ENCODE results near the gene HIVEP2. TPM values are rescaled to one million over a fixed set of nuclear protein-coding genes. Genes with fewer than 3 reads are reported as not detected.

Gene HIVEP2
- total RNA-seq, 1 donor = 28.9 TPM

GRCh38 chr6:142809947-142810346 lies 135.0 kb downstream of the HIVEP2 start:
- TF ChIP-seq CTCF (IDR thresholded peaks at IDR 0.05; ENCODE audit: insufficient read depth, low read depth, low read length) = no peak
- no peak overlapping the region for H3K4me3 ChIP-seq (ENCODE audit: low read depth, low read length)
- DNase-seq (ENCODE audit: low read depth) = no peak

GRCh38 chr6:142808405-142809061 lies 136.4 kb downstream of the HIVEP2 start:
- TF ChIP-seq CTCF (IDR thresholded peaks at IDR 0.05; ENCODE audit: insufficient read depth, low read depth, low read length) = no peak
- DNase-seq (ENCODE audit: low read depth) = no peak
- no peak overlapping the region for H3K4me3 ChIP-seq (ENCODE audit: low read depth, low read length)

GRCh38 chr6:142805042-142805441 lies 139.9 kb downstream of the HIVEP2 start:
- TF ChIP-seq CTCF (IDR thresholded peaks at IDR 0.05; ENCODE audit: insufficient read depth, low read depth, low read length) = no peak
- no peak overlapping the region for H3K4me3 ChIP-seq (ENCODE audit: low read depth, low read length)
- DNase-seq (ENCODE audit: low read depth) = no peak

- DNase-seq (ENCODE audit: low read depth) = no peak
- TF ChIP-seq CTCF (IDR thresholded peaks at IDR 0.05; ENCODE audit: insufficient read depth, low read depth, low read length) = no peak
- no peak overlapping the region for H3K4me3 ChIP-seq (ENCODE audit: low read depth, low read length)
Measured at GRCh38 chr6:142804490-142804889, 140.5 kb downstream of the HIVEP2 start.

GRCh38 chr6:142803495-142804058 lies 141.4 kb downstream of the HIVEP2 start:
- no peak overlapping the region for H3K4me3 ChIP-seq (ENCODE audit: low read depth, low read length)
- DNase-seq (ENCODE audit: low read depth) = no peak
- TF ChIP-seq CTCF (IDR thresholded peaks at IDR 0.05; ENCODE audit: insufficient read depth, low read depth, low read length) = no peak

- no peak for TF ChIP-seq CTCF (IDR thresholded peaks at IDR 0.05; ENCODE audit: insufficient read depth, low read depth, low read length)
- no peak overlapping the region for H3K4me3 ChIP-seq (ENCODE audit: low read depth, low read length)
- no peak for DNase-seq (ENCODE audit: low read depth)
Measured at GRCh38 chr6:142803032-142803431, 141.9 kb downstream of the HIVEP2 start.

GRCh38 chr6:142802124-142802523 lies 142.9 kb downstream of the HIVEP2 start:
- no peak for TF ChIP-seq CTCF (IDR thresholded peaks at IDR 0.05; ENCODE audit: insufficient read depth, low read depth, low read length)
- DNase-seq (ENCODE audit: low read depth) = peak; percentile 91
- H3K4me3 ChIP-seq (ENCODE audit: low read depth, low read length) = no peak overlapping the region
